ENCODE measurements around the gene CLCN6. TPM values are rescaled to one million over a fixed set of nuclear protein-coding genes. Genes with fewer than 3 reads are reported as not detected.
A peak's percentile ranks its signal among the peaks of the same experiment; 100 is the strongest.

Gene CLCN6
- total and polyA plus RNA-seq, 2 of the 13 experiments (the other 11 are each of a cell fraction or from before 2014, with no cell fraction given) = 14.9 to 19.3 TPM

- TF ChIP-seq NFAT5 (CRISPR knock-in tag; IDR thresholded peaks at IDR 0.05) = 0 out of 2 replicates have a peak, but pooled peaks have one; percentile 66
- peak; percentile 28; the same call in 1 of the 2 replicates for TF ChIP-seq POGK (CRISPR knock-in tag; conservative IDR thresholded peaks at IDR 0.05)
- TF ChIP-seq KDM3A (CRISPR knock-in tag; IDR thresholded peaks at IDR 0.05; ENCODE audit: low read depth) = no peak; the same call in 1 of the 2 replicates
- TF ChIP-seq ZNF775 (CRISPR knock-in tag; IDR thresholded peaks at IDR 0.05; ENCODE audit: borderline replicate concordance) = no peak
- TF ChIP-seq MED1 (CRISPR knock-in tag; IDR thresholded peaks at IDR 0.05) = peak; percentile 97
- no peak for TF ChIP-seq PRMT3 (CRISPR knock-in tag; IDR thresholded peaks at IDR 0.05; ENCODE audit: borderline replicate concordance, low read depth)
- no peak for TF ChIP-seq MBNL3 (CRISPR knock-in tag; conservative IDR thresholded peaks at IDR 0.05)
- TF ChIP-seq NFKB2 (CRISPR knock-in tag; IDR thresholded peaks at IDR 0.05; ENCODE audit: borderline replicate concordance) = peak; percentile 27; the same call in 1 of the 2 replicates
- TF ChIP-seq ZNF556 (CRISPR knock-in tag; IDR thresholded peaks at IDR 0.05; ENCODE audit: borderline replicate concordance) = no peak; the same call in 1 of the 2 replicates
- no peak for TF ChIP-seq FOXP1 (IDR thresholded peaks at IDR 0.05)
- TF ChIP-seq FOXP1 (CRISPR knock-in tag; IDR thresholded peaks at IDR 0.05) = peak; percentile 94
- no peak for TF ChIP-seq U2AF2 (IDR thresholded peaks at IDR 0.05; ENCODE audit: low read depth, low read length)
- TF ChIP-seq AHR (CRISPR knock-in tag; IDR thresholded peaks at IDR 0.05) = peak; percentile 52; the same call in 1 of the 2 replicates
- TF ChIP-seq BORCS8-MEF2B (CRISPR knock-in tag; IDR thresholded peaks at IDR 0.05) = no peak
- peak; percentile 74 for TF ChIP-seq IKZF5 (CRISPR knock-in tag; IDR thresholded peaks at IDR 0.05)
- TF ChIP-seq SUZ12 (IDR thresholded peaks at IDR 0.05; ENCODE audit: low read depth, low read length) = no peak
- TF ChIP-seq CC2D1A (CRISPR knock-in tag; IDR thresholded peaks at IDR 0.05) = no peak
- no peak for TF ChIP-seq NPAS2 (CRISPR knock-in tag; IDR thresholded peaks at IDR 0.05; ENCODE audit: borderline replicate concordance)
- TF ChIP-seq MIER3 (CRISPR knock-in tag; IDR thresholded peaks at IDR 0.05; ENCODE audit: borderline replicate concordance) = peak; percentile 90; the same call in 1 of the 2 replicates
Measured at GRCh38 chr1:11842154-11843041, 36.4 kb downstream of the CLCN6 start (continued).

Measured in HepG2 (cell line).